ENCODE data around the gene ARHGAP24.

Gene ARHGAP24

GRCh38 chr4:85772470-85772869 lies 297.5 kb downstream of the ARHGAP24 start:
- no peak for TF ChIP-seq CTCF (IDR thresholded peaks at IDR 0.05; ENCODE audit: low read depth, low read length, missing control alignments)
- no peak overlapping the region for H3K4me3 ChIP-seq (replicated peaks; ENCODE audit: low read depth, low read length)
- DNase-seq (ENCODE audit: extremely low read depth, low read depth): no peak

GRCh38 chr4:85773372-85773771 lies 298.4 kb downstream of the ARHGAP24 start:
- no peak for DNase-seq (ENCODE audit: extremely low read depth, low read depth)

GRCh38 chr4:85774000-85774399 lies 299.1 kb downstream of the ARHGAP24 start:
- no peak for DNase-seq (ENCODE audit: extremely low read depth, low read depth)
- H3K4me3 ChIP-seq (replicated peaks; ENCODE audit: low read depth, low read length): no peak overlapping the region
- no peak for TF ChIP-seq CTCF (IDR thresholded peaks at IDR 0.05; ENCODE audit: low read depth, low read length, missing control alignments)

More at GRCh38 chr4:85773372-85773771, 298.4 kb downstream of the ARHGAP24 start:
- no peak for TF ChIP-seq CTCF (IDR thresholded peaks at IDR 0.05; ENCODE audit: low read depth, low read length, missing control alignments)
- no peak overlapping the region for H3K4me3 ChIP-seq (replicated peaks; ENCODE audit: low read depth, low read length)

- DNase-seq (ENCODE audit: extremely low read depth, low read depth): no peak
- TF ChIP-seq CTCF (IDR thresholded peaks at IDR 0.05; ENCODE audit: low read depth, low read length, missing control alignments): no peak
- H3K4me3 ChIP-seq (replicated peaks; ENCODE audit: low read depth, low read length): no peak overlapping the region
These were observed 299.5 kb downstream of the ARHGAP24 start for GRCh38 chr4:85774489-85774888.

- DNase-seq (ENCODE audit: extremely low read depth, low read depth): no peak
- H3K4me3 ChIP-seq (replicated peaks; ENCODE audit: low read depth, low read length): no peak overlapping the region
- TF ChIP-seq CTCF (IDR thresholded peaks at IDR 0.05; ENCODE audit: low read depth, low read length, missing control alignments): no peak
These were observed 301.1 kb downstream of the ARHGAP24 start for GRCh38 chr4:85776096-85776495.

GRCh38 chr4:85776579-85776978 lies 301.6 kb downstream of the ARHGAP24 start:
- no peak for TF ChIP-seq CTCF (IDR thresholded peaks at IDR 0.05; ENCODE audit: low read depth, low read length, missing control alignments)
- no peak overlapping the region for H3K4me3 ChIP-seq (replicated peaks; ENCODE audit: low read depth, low read length)
- no peak for DNase-seq (ENCODE audit: extremely low read depth, low read depth)

- no peak for DNase-seq (ENCODE audit: extremely low read depth, low read depth)
- no peak overlapping the region; the same call in 1 of the 2 replicates for H3K4me3 ChIP-seq (replicated peaks; ENCODE audit: low read depth, low read length)
- TF ChIP-seq CTCF (IDR thresholded peaks at IDR 0.05; ENCODE audit: low read depth, low read length, missing control alignments): no peak
These were observed 303.1 kb downstream of the ARHGAP24 start for GRCh38 chr4:85777908-85778631.

Data from HFF-Myc (cell line).